ENCODE measurements around the gene PRKAR2A. TPM values are rescaled to one million over a fixed set of nuclear protein-coding genes. Genes with fewer than 3 reads are reported as not detected.
A peak's percentile ranks its signal among the peaks of the same experiment; 100 is the strongest.

Gene PRKAR2A
- total and polyA plus RNA-seq, 10 of the 15 experiments (the other 5 are each of a cell fraction or from before 2014, with no cell fraction given): 9.8 to 46.2 (median 13.2) TPM

- no peaks in the 10 kb centered on the region for H3K9me3 ChIP-seq (replicated peaks; ENCODE audit: control insufficient read depth, insufficient read depth, low read length)
- TSS peak; percentile 21 for BruUV-seq (replicated peaks)
- SMC1A ChIA-PET (ENCODE audit: uncharacterized antibody, unreplicated experiment): no interaction called here
- 90% methylated on average over 2 of the region's 2 CpGs for WGBS (ENCODE audit: insufficient coverage, insufficient replicate concordance, low lambda C conversion rate, missing lambda C conversion rate)
- H3K36me3 ChIP-seq (ENCODE audit: control insufficient read depth in 2 of 2, insufficient read depth in 2 of 2, low read length in 1 of 2): no peaks in the 10 kb centered on the region
- H3K79me2 ChIP-seq (ENCODE audit: control insufficient read depth, insufficient read depth, low read length): no peaks in the 10 kb centered on the region
- no peak overlapping the region for H3K4me3 ChIP-seq
- no peak for ATAC-seq
- intact Hi-C loops (cut with micrococcal nuclease; ENCODE audit: unreplicated experiment) (no loop called here), in situ Hi-C loops (cut with MboI) (no loop called here)
- DNase-seq (ENCODE audit: low read depth, low spot score): no peak
- no peak overlapping the region for H3K9ac ChIP-seq (ENCODE audit: control insufficient read depth, insufficient read depth, low read length)
- no peaks in the 10 kb centered on the region for H4K20me1 ChIP-seq (ENCODE audit: control insufficient read depth, insufficient read depth)
- H3K4me1 ChIP-seq (ENCODE audit: control insufficient read depth, insufficient read depth, low read length): no peaks in the 10 kb centered on the region
- CTCF ChIA-PET: no interaction called here
- no peak for FAIRE-seq
- no peaks in the 10 kb centered on the region for H3K27me3 ChIP-seq (replicated peaks in 1 of 2; ENCODE audit: control insufficient read depth in 2 of 2, insufficient read depth in 2 of 2, low read length in 1 of 2)
- no peak overlapping the region for H3K27ac ChIP-seq (ENCODE audit: control insufficient read depth, insufficient read depth)
- no peak overlapping the region for H3K4me2 ChIP-seq (ENCODE audit: control insufficient read depth, insufficient read depth)
- POLR2A ChIA-PET: interaction anchor here (0.6 to 0.7 kb wide), 3 partner anchors 98 to 624 kb away, joined by 3 to 6 read pairs (median 3); no protein-coding TSS in a partner anchor
- RAD21 ChIA-PET (ENCODE audit: unreplicated experiment): no interaction called here
- no peak overlapping the region for H2AFZ ChIP-seq (ENCODE audit: control insufficient read depth, low read depth, low read length)
- TF ChIP-seq MXI1 (IDR thresholded peaks at IDR 0.05; ENCODE audit: low read depth, low read length): no peak
- TF ChIP-seq SREBF1 (IDR thresholded peaks at IDR 0.05; ENCODE audit: low read length): no peak
- TF ChIP-seq NFYB (IDR thresholded peaks at IDR 0.05; ENCODE audit: insufficient read depth, low read depth, low read length): no peak
- no peak for TF ChIP-seq PAX8 (IDR thresholded peaks at IDR 0.05)
- no peak for TF ChIP-seq MEF2A (IDR thresholded peaks at IDR 0.05; ENCODE audit: insufficient read depth, low read depth, low read length)
- no peak for TF ChIP-seq RAD51 (IDR thresholded peaks at IDR 0.05)
- no peak for TF ChIP-seq ZNF207 (IDR thresholded peaks at IDR 0.05; ENCODE audit: borderline replicate concordance)
- no peak for TF ChIP-seq SMAD5 (IDR thresholded peaks at IDR 0.05; ENCODE audit: low read depth)
- no peak for TF ChIP-seq BCL11A (IDR thresholded peaks at IDR 0.05; ENCODE audit: low read depth, low read length)
- no peak for TF ChIP-seq NBN (IDR thresholded peaks at IDR 0.05)
- TF ChIP-seq RELA (IDR thresholded peaks at IDR 0.05; ENCODE audit: borderline replicate concordance, partially characterized antibody): no peak
- TF ChIP-seq ZNF384 (IDR thresholded peaks at IDR 0.05; ENCODE audit: borderline replicate concordance, low read depth, low read length): no peak
- TF ChIP-seq IRF5 (IDR thresholded peaks at IDR 0.05; ENCODE audit: borderline replicate concordance): no peak
- no peak for TF ChIP-seq E2F4 (IDR thresholded peaks at IDR 0.05; ENCODE audit: low read depth, low read length)
- TF ChIP-seq ZBTB40 (IDR thresholded peaks at IDR 0.05; ENCODE audit: borderline replicate concordance): no peak
- TF ChIP-seq HDAC6 (IDR thresholded peaks at IDR 0.05; ENCODE audit: unreplicated experiment): no peak
- no peak for TF ChIP-seq WRNIP1 (IDR thresholded peaks at IDR 0.05; ENCODE audit: borderline replicate concordance, low read depth, low read length)
- TF ChIP-seq ATF2 (IDR thresholded peaks at IDR 0.05; ENCODE audit: low read length): no peak
Measured at GRCh38 chr3:48820612-48821324, 26.9 kb downstream of the PRKAR2A start.
